Activated T-cell treated with anti-CD3 and anti-CD28 coated beads, Interleukin-2, amount 50 U/mL, for 24 hours (primary cell): ENCODE results near the gene TEX264.
A peak's percentile ranks its signal among the peaks of the same experiment; 100 is the strongest.

Source experiments
- DNase-seq: peaks from one replicate; pipeline ENCODE4 v3.0.0-alpha.2; 2020
- H3K27ac Mint-ChIP-seq: 2 replicates; pipeline ENCODE4 v1.8.0; 2020; ENCODE audit warnings: mild to moderate bottlenecking, mixed read lengths
- H3K27me3 Mint-ChIP-seq: 2 replicates; pipeline ENCODE4 v1.8.0; 2020; ENCODE audit warnings: mixed read lengths
- H3K36me3 Mint-ChIP-seq: 2 replicates; pipeline ENCODE4 v1.8.0; 2020; ENCODE audit warnings: low read depth, mixed read lengths
- H3K4me1 Mint-ChIP-seq: 2 replicates; pipeline ENCODE4 v1.8.0; 2020; ENCODE audit warnings: low read depth, mixed read lengths
- H3K4me3 Mint-ChIP-seq: 2 replicates; pipeline ENCODE4 v1.8.0; 2020; ENCODE audit warnings: mild to moderate bottlenecking, moderate library complexity, mixed read lengths
- H3K9me3 Mint-ChIP-seq: 2 replicates; pipeline ENCODE4 v1.8.0; 2020; ENCODE audit warnings: mixed read lengths

The TEX264 gene

GRCh38 chr3:51680663-51681230 is 9.7 kb downstream of the TEX264 start:
- peak overlapping the region; percentile 26 for H3K27ac Mint-ChIP-seq
- H3K36me3 Mint-ChIP-seq = peaks cover 69% of the 10 kb centered on the region
- no peak overlapping the region for H3K4me3 Mint-ChIP-seq
- peaks cover 91% of the 10 kb centered on the region for H3K4me1 Mint-ChIP-seq
- no peaks in the 10 kb centered on the region for H3K27me3 Mint-ChIP-seq
- DNase-seq = no peak
- H3K9me3 Mint-ChIP-seq = no peaks in the 10 kb centered on the region

- Mint-ChIP-seq H3K36me3 (peaks cover 69% of the 10 kb centered on the region), H3K27ac (peak overlapping the region; percentile 26), H3K4me1 (peaks cover 91% of the 10 kb centered on the region), H3K4me3 (peak overlapping the region; percentile 19), H3K9me3 (no peaks in the 10 kb centered on the region), H3K27me3 (no peaks in the 10 kb centered on the region)
- DNase-seq = no peak
Observed at GRCh38 chr3:51681453-51681852, 10.4 kb downstream of the TEX264 start.

GRCh38 chr3:51682079-51682478 is 11.0 kb downstream of the TEX264 start:
- H3K4me3 Mint-ChIP-seq = no peak overlapping the region
- H3K4me1 Mint-ChIP-seq = peaks cover 92% of the 10 kb centered on the region
- H3K36me3 Mint-ChIP-seq = peaks cover 70% of the 10 kb centered on the region
- H3K27ac Mint-ChIP-seq = peak overlapping the region; percentile 26
- H3K27me3 Mint-ChIP-seq = no peaks in the 10 kb centered on the region
- no peaks in the 10 kb centered on the region for H3K9me3 Mint-ChIP-seq
- DNase-seq = peak; percentile 73

GRCh38 chr3:51682526-51682925 is 11.5 kb downstream of the TEX264 start:
- Mint-ChIP-seq H3K27ac (peak overlapping the region; percentile 66), H3K4me3 (no peak overlapping the region), H3K36me3 (peaks cover 72% of the 10 kb centered on the region), H3K9me3 (no peaks in the 10 kb centered on the region), H3K4me1 (peaks cover 94% of the 10 kb centered on the region), H3K27me3 (no peaks in the 10 kb centered on the region)
- DNase-seq = no peak

- peaks cover 94% of the 10 kb centered on the region for H3K4me1 Mint-ChIP-seq
- no peaks in the 10 kb centered on the region for H3K9me3 Mint-ChIP-seq
- H3K36me3 Mint-ChIP-seq = peaks cover 72% of the 10 kb centered on the region
- no peaks in the 10 kb centered on the region for H3K27me3 Mint-ChIP-seq
- no peak overlapping the region for H3K4me3 Mint-ChIP-seq
- no peak for DNase-seq
- peak overlapping the region; percentile 66 for H3K27ac Mint-ChIP-seq
Observed at GRCh38 chr3:51683566-51683965, 12.5 kb downstream of the TEX264 start.

GRCh38 chr3:51684971-51685751 is 14.1 kb downstream of the TEX264 start:
- peaks cover 78% of the 10 kb centered on the region for H3K36me3 Mint-ChIP-seq
- no peaks in the 10 kb centered on the region for H3K27me3 Mint-ChIP-seq
- H3K9me3 Mint-ChIP-seq = no peaks in the 10 kb centered on the region
- DNase-seq = no peak
- H3K4me3 Mint-ChIP-seq = peak overlapping the region; percentile 52
- peaks cover 85% of the 10 kb centered on the region for H3K4me1 Mint-ChIP-seq
- peak overlapping the region; percentile 91 for H3K27ac Mint-ChIP-seq

GRCh38 chr3:51686056-51686455 is 15.0 kb downstream of the TEX264 start:
- peaks cover 83% of the 10 kb centered on the region for H3K36me3 Mint-ChIP-seq
- H3K9me3 Mint-ChIP-seq = no peaks in the 10 kb centered on the region
- peak overlapping the region; percentile 52 for H3K4me3 Mint-ChIP-seq
- H3K4me1 Mint-ChIP-seq = peaks cover 81% of the 10 kb centered on the region
- H3K27ac Mint-ChIP-seq = peak overlapping the region; percentile 91
- DNase-seq = no peak
- no peaks in the 10 kb centered on the region for H3K27me3 Mint-ChIP-seq

- Mint-ChIP-seq H3K4me3 (peak overlapping the region; percentile 52), H3K9me3 (no peaks in the 10 kb centered on the region), H3K36me3 (peaks cover 84% of the 10 kb centered on the region), H3K4me1 (peaks cover 75% of the 10 kb centered on the region), H3K27ac (peak overlapping the region; percentile 91), H3K27me3 (no peaks in the 10 kb centered on the region)
- DNase-seq = peak; percentile 81
Observed at GRCh38 chr3:51686512-51687215, 15.6 kb downstream of the TEX264 start.

- Mint-ChIP-seq H3K4me3 (no peak overlapping the region), H3K4me1 (peaks cover 65% of the 10 kb centered on the region), H3K27ac (peak overlapping the region; percentile 91), H3K36me3 (peaks cover 88% of the 10 kb centered on the region), H3K27me3 (no peaks in the 10 kb centered on the region), H3K9me3 (no peaks in the 10 kb centered on the region)
- no peak for DNase-seq
Observed at GRCh38 chr3:51687431-51688205, 16.6 kb downstream of the TEX264 start.

GRCh38 chr3:51688206-51688600 is 17.2 kb downstream of the TEX264 start:
- no peak overlapping the region for H3K4me3 Mint-ChIP-seq
- H3K9me3 Mint-ChIP-seq = no peaks in the 10 kb centered on the region
- no peak overlapping the region for H3K27ac Mint-ChIP-seq
- DNase-seq = no peak
- H3K36me3 Mint-ChIP-seq = peaks cover 86% of the 10 kb centered on the region
- peaks cover 59% of the 10 kb centered on the region for H3K4me1 Mint-ChIP-seq
- no peaks in the 10 kb centered on the region for H3K27me3 Mint-ChIP-seq

GRCh38 chr3:51691021-51691420 is 20.0 kb downstream of the TEX264 start:
- H3K27me3 Mint-ChIP-seq = no peaks in the 10 kb centered on the region
- no peak overlapping the region for H3K4me3 Mint-ChIP-seq
- H3K36me3 Mint-ChIP-seq = peaks cover 79% of the 10 kb centered on the region
- DNase-seq = no peak
- no peaks in the 10 kb centered on the region for H3K9me3 Mint-ChIP-seq
- H3K4me1 Mint-ChIP-seq = peaks cover 38% of the 10 kb centered on the region
- no peak overlapping the region for H3K27ac Mint-ChIP-seq

- H3K4me3 Mint-ChIP-seq = no peak overlapping the region
- DNase-seq = no peak
- H3K27me3 Mint-ChIP-seq = no peaks in the 10 kb centered on the region
- H3K27ac Mint-ChIP-seq = no peak overlapping the region
- H3K9me3 Mint-ChIP-seq = no peaks in the 10 kb centered on the region
- peaks cover 77% of the 10 kb centered on the region for H3K36me3 Mint-ChIP-seq
- peaks cover 28% of the 10 kb centered on the region for H3K4me1 Mint-ChIP-seq
Observed at GRCh38 chr3:51691949-51692348, 20.9 kb downstream of the TEX264 start.

- Mint-ChIP-seq H3K4me3 (no peak overlapping the region), H3K9me3 (no peaks in the 10 kb centered on the region), H3K27me3 (no peaks in the 10 kb centered on the region), H3K36me3 (peaks cover 76% of the 10 kb centered on the region), H3K4me1 (peaks cover 24% of the 10 kb centered on the region), H3K27ac (no peak overlapping the region)
- no peak for DNase-seq
Observed at GRCh38 chr3:51692980-51693395, 21.9 kb downstream of the TEX264 start.

- Mint-ChIP-seq H3K4me3 (no peak overlapping the region), H3K36me3 (peaks cover 78% of the 10 kb centered on the region), H3K9me3 (no peaks in the 10 kb centered on the region), H3K4me1 (peaks cover 18% of the 10 kb centered on the region), H3K27me3 (no peaks in the 10 kb centered on the region), H3K27ac (no peak overlapping the region)
- DNase-seq = no peak
Observed at GRCh38 chr3:51696954-51697353, 25.9 kb downstream of the TEX264 start.
